Osteoblast (primary cell): ENCODE measurements around the gene CEP290. TPM values are rescaled to one million over a fixed set of nuclear protein-coding genes. Genes with fewer than 3 reads are reported as not detected.

Experiments used
- DNase-seq: peaks from one replicate; pipeline ENCODE4 v3.0.0; 2011; ENCODE audit warnings: low spot score, mixed read lengths; ENCODE audit not compliant: insufficient read length; ENCODE audit errors: missing footprints
- H2AFZ ChIP-seq: 2 replicates; pipeline ENCODE4 v1.6.0; 2011; ENCODE audit warnings: mild to moderate bottlenecking, low read length
- H3K27ac ChIP-seq: 2 replicates; pipeline ENCODE4 v1.5.1; 2011; ENCODE audit warnings: mild to moderate bottlenecking, low read depth, low read length, moderate library complexity
- H3K27me3 ChIP-seq: 2 replicates; pipeline ENCODE4 v1.6.0; 2012; ENCODE audit warnings: mild to moderate bottlenecking, control low read depth, inconsistent platforms, low read length, moderate library complexity; ENCODE audit not compliant: insufficient read depth
- H3K36me3 ChIP-seq: 2 replicates; pipeline ENCODE4 v1.5.1; 2011; ENCODE audit warnings: mild to moderate bottlenecking, low read length, control low read depth, moderate library complexity; ENCODE audit not compliant: insufficient read depth
- H3K4me1 ChIP-seq: 2 replicates; pipeline ENCODE4 v1.5.1; 2011; ENCODE audit warnings: mild to moderate bottlenecking, low read length, control low read depth, moderate library complexity; ENCODE audit not compliant: insufficient read depth
- H3K4me2 ChIP-seq: 2 replicates; pipeline ENCODE4 v1.6.0; 2011; ENCODE audit warnings: mild to moderate bottlenecking, low read length; ENCODE audit not compliant: insufficient read depth
- H3K4me3 ChIP-seq: fragments of 200-600 bp; sonication (generic); 3 replicates; pipeline ENCODE4 v1.5.1; 2012; ENCODE audit warnings: mild to moderate bottlenecking, low read length, inconsistent platforms; ENCODE audit not compliant: insufficient read depth
- H3K79me2 ChIP-seq: 2 replicates; pipeline ENCODE4 v1.6.0; 2012; ENCODE audit warnings: mild to moderate bottlenecking, low read length, control low read depth, inconsistent platforms; ENCODE audit not compliant: insufficient read depth
- H3K9me3 ChIP-seq: 2 replicates; pipeline ENCODE4 v1.5.1; 2011; ENCODE audit warnings: low read depth, low read length, control low read depth
- H4K20me1 ChIP-seq: 2 replicates; pipeline ENCODE4 v1.6.0; 2012; ENCODE audit warnings: mild to moderate bottlenecking, low read length, control low read depth; ENCODE audit not compliant: insufficient read depth
- total RNA-seq: library from RNA; depleted of rRNA; stranded (reverse); fragments of >200 nt; gene quantifications from 2 replicates; pipeline ENCODE4 v1.2.3, GENCODE V29; 2012
- TF ChIP-seq, protein P1 (sequence below): IDR thresholded peaks from 2 replicates; pipeline ENCODE4 v1.5.1; 2011; ENCODE audit warnings: mild to moderate bottlenecking, low read depth, low read length, moderate library complexity; ENCODE audit errors: extremely low read depth

CEP290 gene
- total RNA-seq, 1 donor = 20.3 TPM

DNA sequence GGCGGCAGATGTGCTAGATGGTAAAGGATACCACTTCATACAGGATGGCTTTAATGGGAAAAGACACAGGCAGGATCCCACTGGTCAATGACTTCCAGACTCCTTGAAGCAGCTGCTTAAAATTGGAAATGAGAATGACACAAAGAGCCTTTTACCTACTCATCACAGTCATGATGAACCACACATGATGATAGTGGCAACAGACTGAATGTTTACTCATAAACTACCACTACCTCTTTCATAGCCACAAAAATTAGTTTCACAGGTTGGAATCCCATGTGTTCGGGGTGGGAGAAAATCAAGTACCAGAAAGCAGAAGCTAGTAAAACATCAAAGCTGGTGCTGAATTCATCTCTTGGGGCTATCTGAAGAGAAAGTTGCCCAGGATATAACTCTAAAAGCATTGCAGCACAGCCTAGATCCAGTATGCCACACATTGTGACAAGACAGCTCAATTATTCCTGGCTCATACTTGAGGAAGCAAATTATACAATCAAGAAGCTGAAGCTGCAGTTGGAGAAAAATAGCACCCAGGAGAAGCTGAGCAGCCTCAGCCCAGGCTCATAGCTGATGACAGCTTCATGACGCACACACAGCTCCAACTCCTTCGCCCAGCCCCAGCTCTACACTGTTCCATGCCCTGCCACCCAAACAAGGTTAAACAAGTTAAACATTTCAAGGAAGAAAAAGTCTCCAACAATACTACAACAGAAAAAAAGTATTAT lies 83.7 kb downstream of the CEP290 start:
- Histone ChIP-seq H3K4me3 (no peak overlapping the region), H3K36me3 (peaks cover 20% of the 10 kb centered on the region), H4K20me1 (no peaks in the 10 kb centered on the region), H3K27ac (peak overlapping the region; percentile 62), H3K79me2 (no peaks in the 10 kb centered on the region), H3K4me1 (peaks cover 19% of the 10 kb centered on the region), H3K9me3 (no peaks in the 10 kb centered on the region), H3K27me3 (no peaks in the 10 kb centered on the region), H2AFZ (no peak overlapping the region), H3K4me2 (no peak overlapping the region)
- TF ChIP-seq, protein P1, sequence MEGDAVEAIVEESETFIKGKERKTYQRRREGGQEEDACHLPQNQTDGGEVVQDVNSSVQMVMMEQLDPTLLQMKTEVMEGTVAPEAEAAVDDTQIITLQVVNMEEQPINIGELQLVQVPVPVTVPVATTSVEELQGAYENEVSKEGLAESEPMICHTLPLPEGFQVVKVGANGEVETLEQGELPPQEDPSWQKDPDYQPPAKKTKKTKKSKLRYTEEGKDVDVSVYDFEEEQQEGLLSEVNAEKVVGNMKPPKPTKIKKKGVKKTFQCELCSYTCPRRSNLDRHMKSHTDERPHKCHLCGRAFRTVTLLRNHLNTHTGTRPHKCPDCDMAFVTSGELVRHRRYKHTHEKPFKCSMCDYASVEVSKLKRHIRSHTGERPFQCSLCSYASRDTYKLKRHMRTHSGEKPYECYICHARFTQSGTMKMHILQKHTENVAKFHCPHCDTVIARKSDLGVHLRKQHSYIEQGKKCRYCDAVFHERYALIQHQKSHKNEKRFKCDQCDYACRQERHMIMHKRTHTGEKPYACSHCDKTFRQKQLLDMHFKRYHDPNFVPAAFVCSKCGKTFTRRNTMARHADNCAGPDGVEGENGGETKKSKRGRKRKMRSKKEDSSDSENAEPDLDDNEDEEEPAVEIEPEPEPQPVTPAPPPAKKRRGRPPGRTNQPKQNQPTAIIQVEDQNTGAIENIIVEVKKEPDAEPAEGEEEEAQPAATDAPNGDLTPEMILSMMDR = no peak
- peak; percentile 31 for DNase-seq

DNA sequence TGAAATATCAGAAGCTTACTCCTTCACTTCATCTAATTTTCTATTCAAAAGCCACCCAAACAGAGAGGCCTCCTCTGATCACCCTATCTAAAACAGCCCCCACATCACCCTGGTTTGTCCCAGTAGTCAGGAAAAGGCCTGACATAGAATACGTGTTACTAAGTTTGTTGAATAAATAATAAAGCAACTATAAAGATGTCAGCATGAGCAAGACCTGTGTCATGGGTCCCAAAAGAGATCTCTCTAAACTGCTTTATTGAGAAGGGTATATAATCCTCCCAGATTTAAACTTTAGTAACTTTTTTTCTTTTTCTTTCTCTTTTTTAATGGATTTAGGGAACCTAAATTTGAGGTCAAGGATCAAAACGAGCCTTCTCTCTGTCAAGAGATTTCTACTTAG lies 85.3 kb downstream of the CEP290 start:
- Histone ChIP-seq H3K4me1 (peaks cover 19% of the 10 kb centered on the region), H3K4me3 (no peak overlapping the region), H3K4me2 (no peak overlapping the region), H2AFZ (no peak overlapping the region), H3K36me3 (peaks cover 24% of the 10 kb centered on the region), H3K9me3 (no peaks in the 10 kb centered on the region), H4K20me1 (no peaks in the 10 kb centered on the region), H3K79me2 (no peaks in the 10 kb centered on the region), H3K27ac (peak overlapping the region; percentile 16), H3K27me3 (no peaks in the 10 kb centered on the region)
- peak; percentile 43 for DNase-seq
- TF ChIP-seq, protein P1 = no peak

DNA sequence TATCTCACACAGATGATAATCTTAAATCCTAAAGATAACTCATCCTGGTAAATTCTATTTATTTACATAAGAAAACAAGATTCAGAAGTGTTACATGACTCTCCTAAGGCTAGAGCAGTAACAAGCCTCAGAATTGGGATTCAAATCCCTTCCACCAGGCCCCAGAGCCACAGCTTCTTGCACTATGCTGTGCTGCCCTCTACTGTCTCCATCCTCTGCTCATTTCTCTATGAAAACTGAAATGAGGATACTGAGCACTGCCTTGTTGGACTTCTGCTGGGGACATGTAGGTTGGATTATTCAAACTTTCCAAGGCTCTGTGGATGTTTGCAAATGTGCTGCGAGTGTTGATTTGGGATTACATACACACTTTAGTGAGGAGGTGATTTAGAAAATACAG lies 89.2 kb downstream of the CEP290 start:
- Histone ChIP-seq H3K4me1 (peaks cover 7% of the 10 kb centered on the region), H3K27me3 (no peaks in the 10 kb centered on the region), H3K36me3 (peaks cover 49% of the 10 kb centered on the region), H3K4me3 (no peak overlapping the region), H3K79me2 (no peaks in the 10 kb centered on the region), H4K20me1 (no peaks in the 10 kb centered on the region), H3K9me3 (no peaks in the 10 kb centered on the region), H3K27ac (no peak overlapping the region), H2AFZ (no peak overlapping the region), H3K4me2 (no peak overlapping the region)
- TF ChIP-seq, protein P1 = peak; percentile 63
- no peak for DNase-seq

DNA sequence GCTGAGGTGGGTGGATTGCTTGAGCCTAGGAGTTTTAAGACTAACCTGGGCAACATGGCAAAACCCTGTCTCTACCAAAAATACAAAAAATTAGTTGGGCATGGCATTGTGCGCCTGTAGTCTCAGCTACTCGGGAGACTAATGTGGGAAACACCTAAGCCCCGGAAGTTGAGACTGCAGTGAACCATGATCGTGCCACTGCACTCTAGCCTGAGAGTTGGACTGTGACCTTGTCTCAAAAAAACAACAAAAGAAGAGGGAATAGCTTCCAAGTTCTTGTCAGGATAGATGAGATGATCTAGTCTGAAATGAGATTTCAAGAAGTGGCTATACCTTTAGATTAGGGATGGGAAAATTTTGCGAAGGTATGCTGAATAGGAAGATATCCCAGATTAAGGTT lies 97.9 kb downstream of the CEP290 start:
- H4K20me1 ChIP-seq = no peaks in the 10 kb centered on the region
- no peak overlapping the region for H2AFZ ChIP-seq
- H3K27me3 ChIP-seq = no peaks in the 10 kb centered on the region
- peaks cover 34% of the 10 kb centered on the region for H3K79me2 ChIP-seq
- TF ChIP-seq, protein P1 = no peak
- no peak overlapping the region for H3K4me2 ChIP-seq
- peaks cover 46% of the 10 kb centered on the region for H3K36me3 ChIP-seq
- H3K4me3 ChIP-seq = no peak overlapping the region
- H3K9me3 ChIP-seq = no peaks in the 10 kb centered on the region
- peaks cover 4% of the 10 kb centered on the region for H3K4me1 ChIP-seq
- no peak for DNase-seq
- H3K27ac ChIP-seq = no peak overlapping the region
